OCI-LY3 (cell line): ENCODE data around the gene XRCC6.

Experiments
- CTCF ChIP-seq: fragments of 200-600, 300-600 bp; sonication (generic); IDR thresholded peaks from 2 replicates; pipeline ENCODE4 v1.5.1; 2014; ENCODE audit warnings: antibody characterized with exemption, low read length, low read depth
- EZH2phosphoT487 ChIP-seq: fragments of 200-600 bp; shearing (Covaris generic); IDR thresholded peaks from 2 replicates; pipeline ENCODE4 v1.6.1; 2018; ENCODE audit warnings: antibody characterized with exemption, mixed run types, low read depth

- TF ChIP-seq CTCF, result no peak
- no peak for TF ChIP-seq EZH2phosphoT487
These were observed 78.4 kb downstream of the XRCC6 start, which contains the start of gene MEI1 for GRCh38 chr22:41699264-41700107.
